Gastrocnemius medialis (tissue), 4 donors: ENCODE measurements around the gene AFAP1.

Experiments used
- CTCF ChIP-seq, 5 experiments: fragments of 450-650 bp in 3 of 5; fragments of 200-600 bp in 2 of 5; sonication (generic) in 2 of 5; IDR thresholded peaks in 4 of 5; conservative IDR thresholded peaks in 1 of 5; 1 replicate in 4 of 5; 2 replicates in 1 of 5; pipeline ENCODE4 v1.5.1; 2016 to 2019; ENCODE audit warnings: antibody characterized with exemption in 5 of 5, mild to moderate bottlenecking in 3 of 5, moderate library complexity in 3 of 5
- POLR2A ChIP-seq, 2 donors: fragments of 450-650 bp; IDR thresholded peaks; one replicate each; pipeline ENCODE4 v1.6.1; 2017; ENCODE audit warnings: antibody characterized with exemption in 2 of 2, mild to moderate bottlenecking in 2 of 2, moderate library complexity in 2 of 2

- no peak for TF ChIP-seq POLR2A (IDR thresholded peaks at IDR 0.05)
- no peak for TF ChIP-seq CTCF (IDR thresholded peaks at IDR 0.05 in 4 of 5, conservative IDR thresholded peaks at IDR 0.05 in 1 of 5)
These were observed 211.9 kb downstream of the AFAP1 start for GRCh38 chr4:7727749-7728148.
